Erythroblast (primary cell): ENCODE results near the gene MSL2.

Experiments
- GATA1 ChIP-seq: IDR thresholded peaks from 2 replicates; pipeline ENCODE4 v1.6.1; 2011; ENCODE audit warnings: low read depth, mild to moderate bottlenecking, control low read depth, low read length, moderate library complexity
- POLR2A ChIP-seq: IDR thresholded peaks from 2 replicates; pipeline ENCODE4 v1.6.1; 2011; ENCODE audit warnings: mild to moderate bottlenecking, low read length

GRCh38 chr3:136173939-136174490 is 22.1 kb downstream of the MSL2 start:
- TF ChIP-seq POLR2A (no peak), GATA1 (no peak)
